Tibial nerve (tissue), 4 donors: ENCODE data around the gene HK2.

Source experiments
- EP300 ChIP-seq, 2 donors: sonication (generic); formaldehyde crosslinking; IDR thresholded peaks; one replicate each; pipeline ENCODE4 v1.6.1; 2017; ENCODE audit warnings: antibody characterized with exemption in 2 of 2, mild to moderate bottlenecking in 1 of 2
- POLR2A ChIP-seq, 2 donors: fragments of 450-650 bp; IDR thresholded peaks; one replicate each; pipeline ENCODE4 v1.6.1; 2017; ENCODE audit warnings: antibody characterized with exemption in 2 of 2, mild to moderate bottlenecking in 2 of 2, moderate library complexity in 2 of 2
- TF ChIP-seq, protein P1 (sequence below), 5 experiments: fragments of 200-600 bp in 3 of 5; fragments of 450-650 bp in 2 of 5; sonication (generic) in 3 of 5; IDR thresholded peaks; one replicate each; pipeline ENCODE4 v1.5.1; 2016 to 2019; ENCODE audit warnings: antibody characterized with exemption in 5 of 5, mild to moderate bottlenecking in 3 of 5, moderate library complexity in 2 of 5

DNA sequence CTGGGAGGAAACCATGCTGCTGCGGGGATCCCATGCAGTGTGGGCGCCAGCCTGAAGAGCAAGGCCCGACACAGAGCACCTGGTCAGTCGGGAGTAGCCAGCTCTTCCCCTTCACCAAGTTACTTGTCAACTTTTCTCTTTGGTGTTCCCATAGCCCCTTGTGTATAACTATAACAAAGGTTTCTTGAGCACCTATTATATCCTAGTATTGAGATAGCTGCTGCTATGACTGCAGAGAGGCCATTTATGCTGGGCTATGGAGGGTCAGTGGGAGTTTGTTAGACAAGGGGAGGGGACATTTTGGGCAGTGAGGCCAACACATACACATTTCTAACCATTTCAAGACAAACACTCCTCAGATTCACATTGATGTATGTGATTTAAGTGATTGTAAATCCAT is 10.8 kb downstream of the HK2 start:
- TF ChIP-seq, protein P1, sequence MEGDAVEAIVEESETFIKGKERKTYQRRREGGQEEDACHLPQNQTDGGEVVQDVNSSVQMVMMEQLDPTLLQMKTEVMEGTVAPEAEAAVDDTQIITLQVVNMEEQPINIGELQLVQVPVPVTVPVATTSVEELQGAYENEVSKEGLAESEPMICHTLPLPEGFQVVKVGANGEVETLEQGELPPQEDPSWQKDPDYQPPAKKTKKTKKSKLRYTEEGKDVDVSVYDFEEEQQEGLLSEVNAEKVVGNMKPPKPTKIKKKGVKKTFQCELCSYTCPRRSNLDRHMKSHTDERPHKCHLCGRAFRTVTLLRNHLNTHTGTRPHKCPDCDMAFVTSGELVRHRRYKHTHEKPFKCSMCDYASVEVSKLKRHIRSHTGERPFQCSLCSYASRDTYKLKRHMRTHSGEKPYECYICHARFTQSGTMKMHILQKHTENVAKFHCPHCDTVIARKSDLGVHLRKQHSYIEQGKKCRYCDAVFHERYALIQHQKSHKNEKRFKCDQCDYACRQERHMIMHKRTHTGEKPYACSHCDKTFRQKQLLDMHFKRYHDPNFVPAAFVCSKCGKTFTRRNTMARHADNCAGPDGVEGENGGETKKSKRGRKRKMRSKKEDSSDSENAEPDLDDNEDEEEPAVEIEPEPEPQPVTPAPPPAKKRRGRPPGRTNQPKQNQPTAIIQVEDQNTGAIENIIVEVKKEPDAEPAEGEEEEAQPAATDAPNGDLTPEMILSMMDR (IDR thresholded peaks at IDR 0.05) = no peak
- no peak for TF ChIP-seq POLR2A (IDR thresholded peaks at IDR 0.05)
- no peak for TF ChIP-seq EP300 (IDR thresholded peaks at IDR 0.05)
